ENCODE data around the gene C3orf20. TPM values are rescaled to one million over a fixed set of nuclear protein-coding genes. Genes with fewer than 3 reads are reported as not detected.

C3orf20 gene
- total and polyA plus RNA-seq, 2 experiments from 2014 or later = not detected

DNA sequence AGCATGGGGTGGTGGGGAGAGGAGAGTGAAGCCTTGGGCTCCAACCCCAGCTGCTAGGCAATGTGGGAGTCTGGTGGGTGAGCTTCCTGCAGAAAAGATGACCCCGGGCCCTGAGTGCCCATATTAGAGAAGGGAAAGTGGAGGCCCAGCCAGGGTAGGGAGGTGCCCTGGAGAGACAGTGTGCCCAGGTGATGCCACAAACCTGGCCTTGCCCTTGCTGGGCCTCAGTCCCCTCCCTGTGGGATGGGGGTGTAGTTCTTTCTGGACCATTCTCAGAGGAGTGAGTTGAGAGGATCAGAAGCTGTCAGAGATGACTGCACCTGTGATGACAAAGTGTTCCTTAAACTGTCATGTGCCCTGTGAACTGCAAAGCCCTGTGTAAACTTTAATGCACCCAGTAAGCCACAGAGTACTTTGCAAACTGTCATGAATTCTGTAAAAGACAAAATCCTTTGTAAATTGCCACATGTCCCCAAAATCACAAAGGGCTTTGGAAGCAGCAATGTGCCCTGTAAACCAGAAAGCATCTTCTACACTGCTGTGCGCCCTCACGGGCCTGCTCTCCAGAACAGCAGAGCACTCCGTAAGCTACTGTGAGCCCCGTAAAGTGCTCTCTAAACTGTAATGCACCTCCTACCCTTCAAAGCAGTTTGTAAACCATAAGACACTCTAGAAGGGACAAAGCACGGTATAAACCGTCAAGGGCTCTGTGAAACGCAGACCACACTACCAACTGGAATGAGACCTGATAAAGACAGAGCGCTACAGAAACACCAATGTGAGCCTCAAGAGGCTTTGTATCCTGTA is 92.5 kb downstream of the C3orf20 start:
- Histone ChIP-seq H3K4me2 (ENCODE audit: unreplicated experiment) (no peak overlapping the region), H3F3A (ENCODE audit: insufficient read depth) (no peaks in the 10 kb centered on the region), H3K79me2 (ENCODE audit: insufficient read depth) (no peaks in the 10 kb centered on the region), H4K20me1 (ENCODE audit: insufficient read depth) (no peaks in the 10 kb centered on the region), H3K9me2 (ENCODE audit: insufficient read depth) (no peaks in the 10 kb centered on the region), H2AFZ (no peak overlapping the region), H3K4me1 (ENCODE audit: insufficient read depth) (no peaks in the 10 kb centered on the region), H3K9me3 (ENCODE audit: low read depth) (no peaks in the 10 kb centered on the region), H3K27ac (no peak overlapping the region), H3K4me3 (no peak overlapping the region), H3K27me3 (replicated peaks; ENCODE audit: insufficient read depth) (no peaks in the 10 kb centered on the region; the same call in 1 of the 2 replicates), H3K36me3 (ENCODE audit: low read depth) (no peaks in the 10 kb centered on the region), H3K9ac (no peak overlapping the region)
- 72 to 74% methylated on average over 9 of the region's 9 CpGs for WGBS, 2 experiments (ENCODE audit: low coverage in 1 of 2, low lambda C conversion rate in 2 of 2, missing lambda C conversion rate in 2 of 2)
- in situ Hi-C loops (cut with MboI) = no loop called here
- DNase-seq = no peak
- no peak for TF ChIP-seq EZH2 (IDR thresholded peaks at IDR 0.05; ENCODE audit: insufficient read depth, poor library complexity, severe bottlenecking)
- TF ChIP-seq EZH2phosphoT487 (IDR thresholded peaks at IDR 0.05; ENCODE audit: insufficient read depth, low read depth) = no peak

DNA sequence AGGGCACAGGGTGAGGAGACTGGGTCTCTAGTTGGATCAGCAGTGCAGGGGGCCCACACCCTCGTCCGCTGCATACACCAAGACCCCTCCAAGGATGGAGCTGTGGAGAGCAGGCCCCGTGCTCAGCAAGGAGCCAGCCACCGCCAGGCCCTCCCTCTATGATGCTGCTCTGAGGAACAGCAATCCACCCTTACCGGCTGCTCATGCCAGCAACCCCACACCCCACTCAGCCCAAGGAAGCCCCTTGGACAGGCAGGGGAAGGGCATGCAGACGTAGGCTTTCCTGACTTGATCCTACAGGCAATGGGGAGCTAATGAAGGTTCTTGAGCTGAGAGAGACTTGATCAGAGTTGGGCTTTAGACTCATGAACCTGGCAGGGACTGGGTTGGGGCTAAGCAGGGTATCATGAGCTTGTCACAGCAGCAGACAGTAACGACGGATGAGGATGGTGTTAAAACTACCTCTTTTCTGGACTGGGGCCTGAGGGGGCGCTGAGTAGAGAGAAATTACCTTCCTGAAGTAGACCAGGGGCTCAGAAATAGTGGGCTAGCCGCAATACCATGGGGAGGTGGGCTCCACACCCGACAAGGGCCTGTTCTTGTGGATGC is 93.3 kb downstream of the C3orf20 start:
- Histone ChIP-seq H4K20me1 (ENCODE audit: insufficient read depth) (no peaks in the 10 kb centered on the region), H3K79me2 (ENCODE audit: insufficient read depth) (no peaks in the 10 kb centered on the region), H3K4me3 (no peak overlapping the region), H3K27ac (no peak overlapping the region), H3K9me2 (ENCODE audit: insufficient read depth) (no peaks in the 10 kb centered on the region), H3K9ac (no peak overlapping the region), H3K27me3 (replicated peaks; ENCODE audit: insufficient read depth) (no peaks in the 10 kb centered on the region; the same call in 1 of the 2 replicates), H3K9me3 (ENCODE audit: low read depth) (no peaks in the 10 kb centered on the region), H2AFZ (no peak overlapping the region), H3K4me2 (ENCODE audit: unreplicated experiment) (no peak overlapping the region), H3K36me3 (ENCODE audit: low read depth) (no peaks in the 10 kb centered on the region), H3F3A (ENCODE audit: insufficient read depth) (no peaks in the 10 kb centered on the region), H3K4me1 (ENCODE audit: insufficient read depth) (no peaks in the 10 kb centered on the region)
- TF ChIP-seq EZH2phosphoT487 (IDR thresholded peaks at IDR 0.05; ENCODE audit: insufficient read depth, low read depth) = no peak
- no peak for TF ChIP-seq EZH2 (IDR thresholded peaks at IDR 0.05; ENCODE audit: insufficient read depth, poor library complexity, severe bottlenecking)
- in situ Hi-C loops (cut with MboI) = no loop called here
- WGBS, 2 experiments (ENCODE audit: low coverage in 1 of 2, low lambda C conversion rate in 2 of 2, missing lambda C conversion rate in 2 of 2) = 50 to 62% methylated on average over 10 to 11 of the region's 11 CpGs
- no peak for DNase-seq

- Histone ChIP-seq H3F3A (ENCODE audit: insufficient read depth) (no peaks in the 10 kb centered on the region), H3K79me2 (ENCODE audit: insufficient read depth) (no peaks in the 10 kb centered on the region), H3K9me2 (ENCODE audit: insufficient read depth) (no peaks in the 10 kb centered on the region), H3K9ac (no peak overlapping the region), H3K27me3 (replicated peaks; ENCODE audit: insufficient read depth) (no peaks in the 10 kb centered on the region; the same call in 1 of the 2 replicates), H3K4me2 (ENCODE audit: unreplicated experiment) (no peak overlapping the region), H4K20me1 (ENCODE audit: insufficient read depth) (no peaks in the 10 kb centered on the region), H3K4me1 (ENCODE audit: insufficient read depth) (no peaks in the 10 kb centered on the region), H3K4me3 (no peak overlapping the region), H3K36me3 (ENCODE audit: low read depth) (no peaks in the 10 kb centered on the region), H3K9me3 (ENCODE audit: low read depth) (no peaks in the 10 kb centered on the region), H2AFZ (no peak overlapping the region), H3K27ac (no peak overlapping the region)
- no peak for DNase-seq
- TF ChIP-seq EZH2 (IDR thresholded peaks at IDR 0.05; ENCODE audit: insufficient read depth, poor library complexity, severe bottlenecking) (no peak), EZH2phosphoT487 (IDR thresholded peaks at IDR 0.05; ENCODE audit: insufficient read depth, low read depth) (no peak)
- in situ Hi-C loops (cut with MboI) = no loop called here
- 67% methylated on average over 6 of the region's 6 CpGs for WGBS, 2 experiments (ENCODE audit: low coverage in 1 of 2, low lambda C conversion rate in 2 of 2, missing lambda C conversion rate in 2 of 2)
Measured at GRCh38 chr3:14768881-14769280, 93.9 kb downstream of the C3orf20 start.

- Histone ChIP-seq H3K4me2 (ENCODE audit: unreplicated experiment) (no peak overlapping the region), H3K4me3 (no peak overlapping the region), H3K4me1 (ENCODE audit: insufficient read depth) (no peaks in the 10 kb centered on the region), H3K27ac (no peak overlapping the region), H3K9ac (no peak overlapping the region), H3K9me3 (ENCODE audit: low read depth) (no peaks in the 10 kb centered on the region), H3F3A (ENCODE audit: insufficient read depth) (no peaks in the 10 kb centered on the region), H3K9me2 (ENCODE audit: insufficient read depth) (no peaks in the 10 kb centered on the region), H2AFZ (no peak overlapping the region), H3K79me2 (ENCODE audit: insufficient read depth) (no peaks in the 10 kb centered on the region), H3K27me3 (replicated peaks; ENCODE audit: insufficient read depth) (no peaks in the 10 kb centered on the region; the same call in 1 of the 2 replicates), H3K36me3 (ENCODE audit: low read depth) (no peaks in the 10 kb centered on the region), H4K20me1 (ENCODE audit: insufficient read depth) (no peaks in the 10 kb centered on the region)
- TF ChIP-seq EZH2phosphoT487 (IDR thresholded peaks at IDR 0.05; ENCODE audit: insufficient read depth, low read depth) (no peak), EZH2 (IDR thresholded peaks at IDR 0.05; ENCODE audit: insufficient read depth, poor library complexity, severe bottlenecking) (no peak)
- in situ Hi-C loops (cut with MboI) = no loop called here
- 39 to 57% methylated on average over 11 of the region's 11 CpGs for WGBS, 2 experiments (ENCODE audit: low coverage in 1 of 2, low lambda C conversion rate in 2 of 2, missing lambda C conversion rate in 2 of 2)
- no peak for DNase-seq
Measured at GRCh38 chr3:14769544-14770325, 94.8 kb downstream of the C3orf20 start.

Measured in GM23248 (cell line).